Osteocyte (in vitro differentiated cells): ENCODE results near the gene WIZ. TPM values are rescaled to one million over a fixed set of nuclear protein-coding genes. Genes with fewer than 3 reads are reported as not detected.
"Not testable (repeated sequence)": the region's sequence is repeated elsewhere in the genome, so short reads cannot be mapped to it uniquely, and the experiment has no call there.

Source experiments
- DNase-seq: peaks from one replicate; pipeline ENCODE4 v3.0.0; 2021; ENCODE audit warnings: mixed read lengths; ENCODE audit not compliant: unreplicated experiment; ENCODE audit errors: extremely low spot score
- H3K27ac Mint-ChIP-seq: one replicate; pipeline ENCODE4 v1.8.0; 2021; ENCODE audit warnings: mild to moderate bottlenecking, mixed read lengths; ENCODE audit not compliant: unreplicated experiment
- H3K27me3 Mint-ChIP-seq: one replicate; pipeline ENCODE4 v1.8.0; 2021; ENCODE audit warnings: mixed read lengths; ENCODE audit not compliant: unreplicated experiment
- H3K36me3 Mint-ChIP-seq: one replicate; pipeline ENCODE4 v1.8.0; 2021; ENCODE audit warnings: mixed read lengths; ENCODE audit not compliant: unreplicated experiment
- H3K4me1 Mint-ChIP-seq: one replicate; pipeline ENCODE4 v1.8.0; 2021; ENCODE audit warnings: mixed read lengths; ENCODE audit not compliant: unreplicated experiment
- H3K4me3 Mint-ChIP-seq: one replicate; pipeline ENCODE4 v1.8.0; 2021; ENCODE audit warnings: mild to moderate bottlenecking, moderate library complexity, mixed read lengths; ENCODE audit not compliant: unreplicated experiment
- H3K9me3 Mint-ChIP-seq: one replicate; pipeline ENCODE4 v1.8.0; 2021; ENCODE audit warnings: mixed read lengths; ENCODE audit not compliant: unreplicated experiment
- total RNA-seq: library from RNA; stranded (reverse); gene quantifications from 2 replicates; pipeline ENCODE4 v1.2.1, GENCODE V29; 2021
- TF ChIP-seq, protein P1 (sequence below): fragments of 200-600 bp; sonication (generic); IDR thresholded peaks from 2 replicates; pipeline ENCODE4 v1.5.0; 2021; ENCODE audit warnings: antibody characterized with exemption, mild to moderate bottlenecking, moderate library complexity

The WIZ gene
- total RNA-seq, 1 donor from 2014 or later: 55.0 TPM

DNA sequence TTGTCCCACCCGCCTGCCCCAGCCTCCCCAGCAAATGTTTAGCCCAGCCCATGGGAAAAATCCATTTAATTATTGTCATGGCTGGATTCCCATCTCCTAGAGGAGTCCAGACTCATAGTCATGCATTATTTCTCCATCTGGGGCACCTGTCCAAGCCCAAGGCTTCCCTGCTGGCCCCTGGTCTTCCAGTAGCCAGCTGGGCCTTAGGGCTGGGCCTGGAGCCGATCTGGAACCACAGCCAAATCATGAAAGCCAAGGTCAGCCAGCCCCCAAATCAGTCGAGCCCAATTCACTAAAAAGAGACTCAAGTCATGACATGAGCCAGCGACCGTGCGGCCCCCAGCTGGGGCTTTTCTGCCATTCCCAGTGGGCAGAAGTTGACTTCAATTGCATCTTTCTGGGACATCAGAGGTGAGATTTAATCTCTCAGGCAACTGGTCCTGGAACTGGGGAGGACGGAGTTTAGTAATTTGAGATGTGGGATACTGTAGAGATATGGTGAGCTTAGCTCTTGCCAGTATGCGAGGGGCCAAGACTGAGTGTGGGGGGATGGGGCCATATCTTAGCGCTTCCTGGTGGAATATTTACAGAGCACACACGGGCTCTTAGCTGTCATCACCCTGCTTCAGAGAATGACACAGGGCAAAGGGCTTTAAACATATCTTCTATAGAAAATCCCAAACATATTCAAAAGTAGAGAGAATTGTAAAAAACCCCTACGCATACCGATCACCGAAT lies 38.9 kb upstream of the WIZ start:
- TF ChIP-seq, protein P1, sequence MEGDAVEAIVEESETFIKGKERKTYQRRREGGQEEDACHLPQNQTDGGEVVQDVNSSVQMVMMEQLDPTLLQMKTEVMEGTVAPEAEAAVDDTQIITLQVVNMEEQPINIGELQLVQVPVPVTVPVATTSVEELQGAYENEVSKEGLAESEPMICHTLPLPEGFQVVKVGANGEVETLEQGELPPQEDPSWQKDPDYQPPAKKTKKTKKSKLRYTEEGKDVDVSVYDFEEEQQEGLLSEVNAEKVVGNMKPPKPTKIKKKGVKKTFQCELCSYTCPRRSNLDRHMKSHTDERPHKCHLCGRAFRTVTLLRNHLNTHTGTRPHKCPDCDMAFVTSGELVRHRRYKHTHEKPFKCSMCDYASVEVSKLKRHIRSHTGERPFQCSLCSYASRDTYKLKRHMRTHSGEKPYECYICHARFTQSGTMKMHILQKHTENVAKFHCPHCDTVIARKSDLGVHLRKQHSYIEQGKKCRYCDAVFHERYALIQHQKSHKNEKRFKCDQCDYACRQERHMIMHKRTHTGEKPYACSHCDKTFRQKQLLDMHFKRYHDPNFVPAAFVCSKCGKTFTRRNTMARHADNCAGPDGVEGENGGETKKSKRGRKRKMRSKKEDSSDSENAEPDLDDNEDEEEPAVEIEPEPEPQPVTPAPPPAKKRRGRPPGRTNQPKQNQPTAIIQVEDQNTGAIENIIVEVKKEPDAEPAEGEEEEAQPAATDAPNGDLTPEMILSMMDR: no peak
- no peak for DNase-seq
- Mint-ChIP-seq H3K27me3 (peaks cover 5% of the 10 kb centered on the region), H3K4me1 (no peaks in the 10 kb centered on the region), H3K4me3 (no peak overlapping the region), H3K27ac (no peak overlapping the region), H3K36me3 (no peaks in the 10 kb centered on the region), H3K9me3 (no peaks in the 10 kb centered on the region)

DNA sequence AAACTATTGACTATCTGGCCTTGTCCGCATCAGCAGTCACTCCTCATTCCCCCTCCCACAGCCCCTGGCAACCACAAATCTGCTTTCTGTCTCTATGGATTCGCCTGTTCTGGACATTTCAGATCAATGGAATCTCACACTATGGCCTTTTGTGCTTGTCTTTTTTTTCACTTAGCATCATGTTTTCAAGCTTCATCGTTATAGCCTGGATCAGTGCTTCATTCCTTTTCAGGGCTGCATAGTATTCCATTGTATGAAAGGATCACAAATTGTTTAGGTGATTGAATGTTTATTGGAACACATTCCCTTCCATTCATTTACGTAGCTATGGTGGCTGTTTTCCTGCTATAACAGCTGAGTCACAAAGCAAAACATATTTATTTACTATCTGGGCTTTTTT lies 37.3 kb upstream of the WIZ start:
- Mint-ChIP-seq H3K27ac (no peak overlapping the region), H3K27me3 (peaks cover 5% of the 10 kb centered on the region), H3K9me3 (no peaks in the 10 kb centered on the region), H3K36me3 (no peaks in the 10 kb centered on the region), H3K4me1 (no peaks in the 10 kb centered on the region), H3K4me3 (no peak overlapping the region)
- TF ChIP-seq, protein P1: no peak
- no peak for DNase-seq

DNA sequence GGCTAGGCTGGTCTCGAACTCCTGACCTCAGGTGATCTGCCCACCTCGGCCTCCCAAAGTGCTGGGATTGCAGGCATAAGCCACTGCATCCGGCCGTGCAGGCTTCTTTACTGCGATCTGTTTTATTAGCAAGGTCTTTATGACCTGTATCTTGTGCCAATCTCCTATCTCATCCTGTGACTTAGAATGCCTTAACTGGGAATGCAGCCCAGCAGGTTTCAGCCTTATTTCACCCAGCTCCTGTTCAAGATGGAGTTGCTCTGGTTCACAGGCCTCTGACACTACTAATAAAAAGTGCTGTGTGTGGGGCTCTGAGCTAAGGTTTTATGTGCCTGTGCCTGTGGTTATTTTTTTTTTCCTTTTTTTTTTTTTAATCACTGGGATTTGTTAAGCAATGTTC lies 36.0 kb upstream of the WIZ start:
- H3K4me3 Mint-ChIP-seq, DNase-seq, H3K36me3 Mint-ChIP-seq, H3K9me3 Mint-ChIP-seq, H3K27me3 Mint-ChIP-seq, H3K4me1 Mint-ChIP-seq, H3K27ac Mint-ChIP-seq: not testable (repeated sequence)

DNA sequence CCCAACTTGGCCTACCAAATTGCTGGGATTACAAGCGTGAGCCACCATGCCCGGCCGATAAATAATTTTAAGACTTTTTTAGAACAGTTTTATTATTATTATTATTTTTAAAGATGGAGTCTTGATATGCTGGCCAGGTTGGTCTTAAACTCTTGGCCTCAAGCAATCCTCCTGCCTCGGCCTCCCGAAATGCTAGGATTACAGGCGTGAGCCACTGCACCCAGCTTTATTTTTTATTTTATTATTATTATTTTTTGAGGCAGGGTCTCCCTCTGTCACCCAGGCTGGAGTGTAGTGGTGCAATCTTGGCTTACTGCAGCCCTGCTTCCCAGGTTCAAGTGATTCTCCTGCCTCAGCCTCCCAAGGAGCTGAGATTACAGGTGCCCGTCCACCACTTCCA lies 31.2 kb upstream of the WIZ start:
- not testable (repeated sequence) for H3K4me1 Mint-ChIP-seq, H3K27me3 Mint-ChIP-seq, H3K4me3 Mint-ChIP-seq, H3K36me3 Mint-ChIP-seq, H3K9me3 Mint-ChIP-seq, DNase-seq, H3K27ac Mint-ChIP-seq

DNA sequence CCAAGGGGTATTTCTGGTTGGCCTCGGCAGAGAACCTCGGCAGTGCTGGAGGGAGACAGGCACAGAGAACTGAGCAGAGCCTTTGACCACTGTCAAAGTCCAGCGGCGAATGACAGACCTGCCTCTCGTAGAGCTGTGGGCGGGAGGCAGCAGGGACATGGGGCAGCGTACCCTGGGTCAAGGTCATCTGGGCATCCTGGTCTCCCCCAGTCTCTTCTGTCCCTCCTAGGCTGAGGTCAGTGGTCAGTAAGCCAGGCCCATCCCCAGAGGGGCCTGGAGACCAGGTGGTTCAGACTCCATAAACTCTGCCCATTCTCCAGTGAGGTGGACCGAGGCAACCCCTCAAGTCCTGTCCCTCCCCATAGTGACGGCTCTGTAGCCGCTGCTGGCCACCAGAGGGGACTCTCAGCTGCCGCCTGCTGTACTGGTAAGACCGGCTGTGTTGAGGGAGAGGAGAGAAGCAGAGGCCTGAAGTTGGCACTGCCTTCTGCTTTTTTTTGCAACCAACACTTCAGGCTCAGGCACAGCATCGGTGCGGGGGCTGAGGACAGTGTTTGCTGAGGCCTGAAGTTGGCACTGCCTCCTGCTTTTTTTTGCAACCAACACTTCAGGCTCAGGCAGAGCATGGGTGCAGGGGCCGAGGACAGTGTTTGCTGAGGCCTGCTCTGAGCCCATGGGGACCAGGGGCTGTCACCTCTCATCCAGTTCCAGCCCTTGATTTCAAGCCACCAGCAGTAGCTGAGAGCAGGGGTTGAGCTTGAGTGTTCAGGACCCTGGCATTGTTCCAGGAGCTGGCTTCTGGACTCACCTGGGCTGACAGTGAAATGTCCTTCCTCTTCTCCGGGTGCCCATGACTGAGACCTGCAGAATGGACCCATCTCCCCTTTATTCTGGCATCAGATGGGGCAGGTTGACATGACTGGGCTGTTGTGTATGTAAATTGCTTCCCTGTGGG lies 29.9 kb upstream of the WIZ start, which contains the start of gene PGLYRP2:
Gene PGLYRP2, minus strand, starts transcription at position 111 of the 955 bp plus-strand sequence. CDS start 130 bp downstream, outside the sequence.
- Mint-ChIP-seq H3K4me1 (no peaks in the 10 kb centered on the region), H3K9me3 (no peaks in the 10 kb centered on the region), H3K4me3 (no peak within 1 kb of the TSS), H3K27me3 (peaks cover 6% of the 10 kb centered on the region), H3K36me3 (no peaks in the 10 kb centered on the region), H3K27ac (no peak within 1 kb of the TSS)
- DNase-seq: no peak
- TF ChIP-seq, protein P1: no peak

DNA sequence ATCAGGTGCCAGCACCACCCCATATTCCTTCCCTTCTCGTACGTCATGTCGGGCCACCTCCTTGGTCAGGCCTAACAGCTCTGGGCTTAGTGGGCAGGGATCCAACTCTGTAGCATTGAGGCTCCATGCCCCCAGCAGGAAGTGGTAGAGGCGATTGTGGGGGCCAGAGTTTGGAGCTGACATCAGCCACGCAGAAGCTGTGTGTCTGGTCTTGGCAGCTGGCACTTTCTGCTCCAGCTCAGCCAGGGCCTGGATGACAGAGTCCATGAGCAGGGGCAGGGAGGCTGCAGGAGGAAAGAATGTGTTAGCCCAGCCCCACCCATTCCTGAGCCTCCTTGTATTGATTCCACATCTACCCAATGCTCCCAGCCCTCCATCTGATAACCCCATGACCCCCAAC lies 26.6 kb upstream of the WIZ start:
- TF ChIP-seq, protein P1: no peak
- H3K36me3 Mint-ChIP-seq: no peaks in the 10 kb centered on the region

More for the DNA sequence above, 26.6 kb upstream of the WIZ start:
- no peak for DNase-seq
- Mint-ChIP-seq H3K27me3 (no peaks in the 10 kb centered on the region), H3K9me3 (peaks cover 4% of the 10 kb centered on the region), H3K27ac (no peak overlapping the region), H3K4me3 (no peak overlapping the region), H3K4me1 (no peaks in the 10 kb centered on the region)
